Mesendoderm (in vitro differentiated cells): ENCODE measurements around the gene MYO18B.
A peak's percentile ranks its signal among the peaks of the same experiment; 100 is the strongest.

Source experiments
- DNase-seq: peaks from one replicate; pipeline ENCODE4 v3.0.0; 2013
- H2AK5ac ChIP-seq: 2 replicates; pipeline ENCODE4 v1.6.1; 2013; ENCODE audit warnings: low read length, inconsistent platforms
- H2BK120ac ChIP-seq: 2 replicates; pipeline ENCODE4 v1.6.1; 2013; ENCODE audit warnings: low read depth, mild to moderate bottlenecking, low read length, moderate library complexity, mixed read lengths
- H2BK15ac ChIP-seq: replicated peaks from 2 replicates; pipeline ENCODE4 v1.6.1; 2013; ENCODE audit warnings: low read depth, mild to moderate bottlenecking, moderate library complexity
- H2BK5ac ChIP-seq: 2 replicates; pipeline ENCODE4 v1.6.1; 2013; ENCODE audit warnings: low read length, inconsistent platforms
- H3K18ac ChIP-seq: 2 replicates; pipeline ENCODE4 v1.6.1; 2013; ENCODE audit warnings: mild to moderate bottlenecking, low read length, mixed read lengths
- H3K23ac ChIP-seq: one replicate; pipeline ENCODE4 v1.6.1; 2013; ENCODE audit warnings: low read length
- H3K27ac ChIP-seq: 2 replicates; pipeline ENCODE4 v1.5.1; 2013; ENCODE audit warnings: low read depth, mild to moderate bottlenecking, inconsistent platforms, low read length, moderate library complexity
- H3K27me3 ChIP-seq: 2 replicates; pipeline ENCODE4 v1.6.1; 2013; ENCODE audit warnings: low read length, control low read depth, mild to moderate bottlenecking, inconsistent platforms; ENCODE audit not compliant: insufficient read depth, poor library complexity
- H3K36me3 ChIP-seq: 2 replicates; pipeline ENCODE4 v1.6.1; 2013; ENCODE audit warnings: low read length, inconsistent platforms; ENCODE audit not compliant: control insufficient read depth, insufficient read depth
- H3K4ac ChIP-seq: one replicate; pipeline ENCODE4 v1.6.1; 2013; ENCODE audit warnings: low read depth, mild to moderate bottlenecking, low read length, moderate library complexity
- H3K4me1 ChIP-seq: 2 replicates; pipeline ENCODE4 v1.6.1; 2013; ENCODE audit warnings: low read depth, low read length, inconsistent platforms; ENCODE audit not compliant: control insufficient read depth
- H3K4me2 ChIP-seq: 2 replicates; pipeline ENCODE4 v1.6.1; 2013; ENCODE audit warnings: low read length
- H3K4me3 ChIP-seq: 2 replicates; pipeline ENCODE4 v1.5.1; 2013; ENCODE audit warnings: mild to moderate bottlenecking, low read length
- H3K56ac ChIP-seq: one replicate; pipeline ENCODE4 v1.6.1; 2013; ENCODE audit warnings: low read length
- H3K79me1 ChIP-seq: 2 replicates; pipeline ENCODE4 v1.6.1; 2013; ENCODE audit warnings: low read length, inconsistent platforms
- H3K79me2 ChIP-seq: 2 replicates; pipeline ENCODE4 v1.6.1; 2013; ENCODE audit warnings: mild to moderate bottlenecking, low read length; ENCODE audit not compliant: control insufficient read depth, insufficient read depth
- H3K9ac ChIP-seq: 2 replicates; pipeline ENCODE4 v1.6.1; 2013; ENCODE audit warnings: low read length, inconsistent platforms
- H4K5ac ChIP-seq: one replicate; pipeline ENCODE4 v1.6.1; 2013; ENCODE audit warnings: low read length
- H4K8ac ChIP-seq: one replicate; pipeline ENCODE4 v1.6.1; 2013; ENCODE audit warnings: low read depth, mild to moderate bottlenecking, control low read depth, low read length, moderate library complexity
- WGBS: extraction: QIAGEN DNeasy Blood & Tissue Kit; methylation state at CpG from one replicate; pipeline ENCODE4 v1.1.7; 2013; ENCODE audit warnings: low lambda C conversion rate, missing lambda C conversion rate; ENCODE audit not compliant: insufficient coverage; ENCODE audit errors: extremely low coverage; 5-methylcytosine and 5-hydroxymethylcytosine counted together

The MYO18B gene

GRCh38 chr22:25765801-25766200 is 23.8 kb downstream of the MYO18B start:
- H3K79me2 ChIP-seq, result no peaks in the 10 kb centered on the region
- no peak overlapping the region for H3K18ac ChIP-seq
- no peak overlapping the region for H3K23ac ChIP-seq
- H2BK5ac ChIP-seq, result no peak overlapping the region
- no peak overlapping the region for H4K8ac ChIP-seq
- no peak overlapping the region for H2BK15ac ChIP-seq
- no peaks in the 10 kb centered on the region for H3K79me1 ChIP-seq
- no peak overlapping the region for H3K9ac ChIP-seq
- no peak overlapping the region for H3K4me2 ChIP-seq
- DNase-seq, result no peak
- H2AK5ac ChIP-seq, result no peak overlapping the region
- no peak overlapping the region for H3K4ac ChIP-seq
- no peak overlapping the region for H3K27ac ChIP-seq
- no peaks in the 10 kb centered on the region for H3K36me3 ChIP-seq
- H3K56ac ChIP-seq, result no peak overlapping the region
- no peak overlapping the region for H4K5ac ChIP-seq
- no CpG with 5 or more reads among the region's 4 CpGs for WGBS
- no peaks in the 10 kb centered on the region for H3K4me1 ChIP-seq
- no peak overlapping the region for H3K4me3 ChIP-seq
- no peaks in the 10 kb centered on the region for H3K27me3 ChIP-seq
- H2BK120ac ChIP-seq, result no peak overlapping the region

GRCh38 chr22:25766418-25766817 is 24.4 kb downstream of the MYO18B start:
- WGBS, result no CpG with 5 or more reads among the region's 3 CpGs
- Histone ChIP-seq H3K27ac (no peak overlapping the region), H4K8ac (no peak overlapping the region), H3K79me2 (no peaks in the 10 kb centered on the region), H3K27me3 (no peaks in the 10 kb centered on the region), H3K4me3 (no peak overlapping the region), H4K5ac (no peak overlapping the region), H3K18ac (no peak overlapping the region), H2BK5ac (no peak overlapping the region), H3K36me3 (no peaks in the 10 kb centered on the region), H2BK120ac (no peak overlapping the region), H3K4me2 (no peak overlapping the region), H2AK5ac (no peak overlapping the region), H3K9ac (no peak overlapping the region), H3K56ac (no peak overlapping the region), H3K23ac (no peak overlapping the region), H3K4me1 (no peaks in the 10 kb centered on the region), H2BK15ac (no peak overlapping the region), H3K79me1 (no peaks in the 10 kb centered on the region), H3K4ac (no peak overlapping the region)
- no peak for DNase-seq

GRCh38 chr22:25770333-25770732 is 28.3 kb downstream of the MYO18B start:
- Histone ChIP-seq H2BK5ac (no peak overlapping the region), H3K4me2 (no peak overlapping the region)
- WGBS, result no CpG with 5 or more reads among the region's 4 CpGs

GRCh38 chr22:25772288-25772687 is 30.3 kb downstream of the MYO18B start:
- Histone ChIP-seq H3K4me3 (no peak overlapping the region), H3K36me3 (no peaks in the 10 kb centered on the region), H3K56ac (no peak overlapping the region), H3K18ac (no peak overlapping the region), H2BK120ac (no peak overlapping the region), H4K8ac (no peak overlapping the region), H3K23ac (no peak overlapping the region), H3K79me1 (no peaks in the 10 kb centered on the region), H3K4me1 (no peaks in the 10 kb centered on the region), H3K27ac (no peak overlapping the region), H3K4me2 (no peak overlapping the region), H3K4ac (no peak overlapping the region), H3K79me2 (no peaks in the 10 kb centered on the region), H3K27me3 (no peaks in the 10 kb centered on the region), H2AK5ac (no peak overlapping the region), H3K9ac (no peak overlapping the region), H2BK15ac (no peak overlapping the region), H4K5ac (no peak overlapping the region), H2BK5ac (no peak overlapping the region)
- DNase-seq, result no peak
- WGBS, result no CpG with 5 or more reads among the region's 9 CpGs

More at GRCh38 chr22:25770333-25770732, 28.3 kb downstream of the MYO18B start:
- Histone ChIP-seq H3K4ac (no peak overlapping the region), H3K79me1 (no peaks in the 10 kb centered on the region), H3K18ac (no peak overlapping the region), H2BK120ac (no peak overlapping the region), H2BK15ac (no peak overlapping the region), H3K56ac (no peak overlapping the region), H3K36me3 (no peaks in the 10 kb centered on the region), H3K79me2 (no peaks in the 10 kb centered on the region), H3K27me3 (no peaks in the 10 kb centered on the region), H3K23ac (peak overlapping the region; percentile 18), H2AK5ac (no peak overlapping the region), H4K5ac (no peak overlapping the region), H4K8ac (no peak overlapping the region), H3K9ac (no peak overlapping the region), H3K4me1 (no peaks in the 10 kb centered on the region), H3K4me3 (no peak overlapping the region), H3K27ac (no peak overlapping the region)
- DNase-seq, result no peak

GRCh38 chr22:25774575-25775026 is 32.6 kb downstream of the MYO18B start:
- Histone ChIP-seq H3K27ac (no peak overlapping the region), H3K18ac (no peak overlapping the region), H3K79me2 (no peaks in the 10 kb centered on the region), H3K9ac (no peak overlapping the region), H2BK15ac (no peak overlapping the region), H3K36me3 (no peaks in the 10 kb centered on the region), H2AK5ac (no peak overlapping the region), H3K4me2 (no peak overlapping the region), H3K79me1 (no peaks in the 10 kb centered on the region), H3K23ac (no peak overlapping the region), H3K4ac (no peak overlapping the region), H2BK120ac (no peak overlapping the region), H3K56ac (no peak overlapping the region), H3K27me3 (no peaks in the 10 kb centered on the region), H3K4me1 (no peaks in the 10 kb centered on the region), H4K8ac (no peak overlapping the region), H3K4me3 (no peak overlapping the region), H4K5ac (no peak overlapping the region), H2BK5ac (no peak overlapping the region)
- WGBS, result no CpG with 5 or more reads among the region's 12 CpGs
- DNase-seq, result peak; percentile 49

GRCh38 chr22:25775531-25775930 is 33.5 kb downstream of the MYO18B start:
- Histone ChIP-seq H3K4ac (no peak overlapping the region), H2BK5ac (no peak overlapping the region), H2BK15ac (no peak overlapping the region), H3K9ac (no peak overlapping the region), H3K27ac (no peak overlapping the region), H2BK120ac (no peak overlapping the region), H3K18ac (no peak overlapping the region), H3K4me3 (no peak overlapping the region), H3K23ac (no peak overlapping the region), H3K56ac (no peak overlapping the region), H4K5ac (no peak overlapping the region), H3K27me3 (no peaks in the 10 kb centered on the region), H3K79me2 (no peaks in the 10 kb centered on the region), H3K4me1 (no peaks in the 10 kb centered on the region), H3K79me1 (no peaks in the 10 kb centered on the region), H2AK5ac (no peak overlapping the region), H3K36me3 (no peaks in the 10 kb centered on the region), H3K4me2 (no peak overlapping the region), H4K8ac (no peak overlapping the region)
- peak; percentile 79 for DNase-seq
- WGBS, result no CpG with 5 or more reads among the region's 8 CpGs
